Activated effector memory CD4-positive, alpha-beta T cell treated with anti-CD3 and anti-CD28 coated beads, Interleukin-2, amount 50 U/mL, for 16 hours (primary cell): ENCODE data around the gene ZNF512B.
"Not testable (repeated sequence)": the region's sequence is repeated elsewhere in the genome, so short reads cannot be mapped to it uniquely, and the experiment has no call there.

Experiments
- DNase-seq: peaks from one replicate; pipeline ENCODE4 v3.0.0-alpha.2; 2020

Gene ZNF512B

DNA sequence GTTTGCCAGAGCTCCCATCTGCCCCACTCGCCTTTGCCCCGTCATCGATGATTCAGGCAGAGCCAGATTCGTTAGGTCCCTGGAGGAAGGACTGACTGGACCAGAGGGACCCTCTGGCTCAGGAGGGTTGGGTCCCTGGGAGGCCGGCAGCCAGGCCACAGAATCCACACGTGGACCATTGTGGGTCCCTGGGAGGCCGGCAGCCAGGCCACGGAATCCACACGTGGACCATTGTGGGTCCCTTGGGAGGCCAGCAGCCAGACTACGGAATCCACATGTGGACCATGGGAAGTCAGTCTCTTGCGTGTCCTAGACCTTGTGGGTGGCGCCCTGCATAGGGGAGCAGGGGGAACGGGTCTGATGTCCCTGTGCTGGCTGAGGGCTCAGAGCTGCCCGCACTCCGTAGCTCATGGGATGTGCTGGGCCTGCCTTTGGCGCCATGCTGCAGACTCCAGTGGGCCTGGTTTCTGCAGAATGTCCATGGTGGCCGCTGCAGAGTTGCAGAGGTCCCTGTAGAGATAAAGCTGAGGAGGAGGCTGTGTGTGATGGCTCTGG is 37.0 kb downstream of the ZNF512B start:
- DNase-seq = no peak

DNA sequence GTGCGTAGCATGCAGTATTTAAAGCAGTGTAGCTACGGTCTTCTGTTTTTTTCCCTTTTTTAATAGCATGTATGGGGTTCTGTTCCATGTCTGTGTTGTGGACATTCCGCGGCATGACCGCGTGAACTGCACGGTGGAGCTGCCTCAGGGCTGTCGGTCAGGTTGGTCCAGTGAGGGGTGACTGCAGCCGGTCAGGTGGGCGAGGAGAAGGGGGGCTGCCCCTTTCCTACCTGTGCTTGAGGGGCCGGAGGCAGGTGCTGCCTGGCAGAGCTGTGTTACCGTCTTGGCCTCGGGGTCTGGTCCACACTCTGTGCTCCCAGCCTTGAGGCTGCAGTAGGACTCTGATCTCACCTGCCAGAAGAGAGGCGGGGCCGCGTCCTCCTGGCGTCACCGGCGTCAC is 38.0 kb downstream of the ZNF512B start:
- DNase-seq = no peak

DNA sequence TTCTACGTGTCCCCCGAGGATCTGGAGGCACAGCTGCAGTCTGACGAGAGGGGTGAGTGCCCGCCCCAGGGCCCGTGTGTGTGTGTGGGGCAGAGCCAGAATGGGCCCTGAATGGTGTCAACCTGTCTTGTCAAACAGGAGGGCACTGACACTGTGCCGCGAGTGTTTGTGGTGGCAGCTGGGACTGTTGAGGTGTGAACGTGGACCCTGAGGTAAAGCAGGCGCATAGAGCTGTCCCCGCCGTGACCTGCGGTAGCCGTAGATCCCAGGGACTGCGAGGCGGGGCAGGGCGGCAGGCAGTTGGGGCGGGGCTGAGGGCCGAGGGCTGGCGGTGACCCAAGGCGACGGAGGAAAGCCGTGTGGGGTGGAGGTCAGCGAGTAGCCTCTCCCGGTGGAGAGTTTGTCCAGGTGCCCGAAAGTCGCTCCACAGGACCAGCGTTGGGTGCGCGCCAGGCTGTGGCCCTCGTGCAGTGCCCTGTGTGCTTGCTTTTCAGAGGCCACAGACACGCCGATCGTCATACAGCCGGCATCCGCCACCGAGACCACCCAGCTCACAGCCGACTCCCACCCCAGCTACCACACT is 38.7 kb downstream of the ZNF512B start:
- no peak for DNase-seq

GRCh38 chr20:63929473-63929883 is 40.3 kb downstream of the ZNF512B start:
- not testable (repeated sequence) for DNase-seq

GRCh38 chr20:63929071-63929470 is 40.7 kb downstream of the ZNF512B start:
- DNase-seq = no peak

DNA sequence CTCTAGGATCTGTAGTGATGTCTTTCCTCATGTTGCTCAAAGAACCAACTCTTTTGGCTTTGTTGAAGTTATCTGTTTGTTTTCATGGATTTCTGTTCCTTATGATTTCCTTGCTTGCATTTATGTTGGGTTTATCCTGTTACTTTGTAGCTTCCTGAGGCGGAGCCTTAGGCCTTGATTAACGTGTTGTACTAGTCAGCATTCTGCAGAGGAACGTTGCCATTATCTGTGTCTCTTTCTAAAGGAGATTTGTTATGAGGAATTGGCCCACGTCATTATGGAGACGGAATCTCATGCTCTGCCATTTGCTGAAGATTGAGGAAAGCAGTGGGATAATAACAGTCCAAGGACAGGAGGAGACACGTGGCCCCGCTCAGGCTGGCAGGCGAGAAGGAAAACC is 43.4 kb downstream of the ZNF512B start:
- DNase-seq = no peak

DNA sequence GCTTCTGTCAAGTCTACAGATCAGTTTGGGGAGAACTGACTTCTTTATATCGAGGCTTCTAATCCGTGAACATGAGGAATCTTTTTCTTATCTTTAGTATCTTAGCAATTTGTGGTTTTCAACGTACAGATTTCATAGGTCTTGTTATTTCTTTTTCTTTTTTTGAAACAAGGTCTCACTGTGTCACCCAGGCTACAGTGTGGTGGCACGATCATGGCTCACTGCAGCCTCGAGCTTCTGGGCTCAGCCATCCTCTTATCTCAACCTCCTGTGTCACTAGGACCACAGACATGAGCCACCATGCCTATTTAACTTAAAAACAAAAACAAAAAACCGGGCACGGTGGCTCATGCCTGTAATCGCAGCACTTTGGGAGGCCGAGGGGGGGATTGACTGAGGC is 45.5 kb downstream of the ZNF512B start:
- DNase-seq = no peak

DNA sequence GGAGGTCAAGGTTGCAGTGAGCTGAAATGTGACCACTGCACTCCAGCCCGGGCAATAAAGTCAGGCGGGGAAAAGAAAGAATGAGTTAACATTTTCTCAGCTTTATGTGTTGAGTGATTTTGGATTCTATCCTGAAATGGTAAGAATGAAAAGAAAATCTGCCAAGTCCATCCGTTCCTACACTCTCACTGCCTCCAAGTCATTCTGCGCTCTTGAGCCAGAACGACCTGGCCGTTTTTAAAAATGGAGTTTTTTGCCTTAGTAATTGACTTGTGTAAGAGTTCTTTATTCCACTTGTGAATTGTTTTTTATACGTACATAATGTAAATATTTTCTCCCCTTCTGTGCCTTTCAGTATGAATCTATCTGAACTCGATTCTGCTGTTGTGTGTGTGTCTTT is 46.1 kb downstream of the ZNF512B start:
- DNase-seq = no peak

GRCh38 chr20:63920226-63920625 is 49.5 kb downstream of the ZNF512B start:
- DNase-seq = no peak

DNA sequence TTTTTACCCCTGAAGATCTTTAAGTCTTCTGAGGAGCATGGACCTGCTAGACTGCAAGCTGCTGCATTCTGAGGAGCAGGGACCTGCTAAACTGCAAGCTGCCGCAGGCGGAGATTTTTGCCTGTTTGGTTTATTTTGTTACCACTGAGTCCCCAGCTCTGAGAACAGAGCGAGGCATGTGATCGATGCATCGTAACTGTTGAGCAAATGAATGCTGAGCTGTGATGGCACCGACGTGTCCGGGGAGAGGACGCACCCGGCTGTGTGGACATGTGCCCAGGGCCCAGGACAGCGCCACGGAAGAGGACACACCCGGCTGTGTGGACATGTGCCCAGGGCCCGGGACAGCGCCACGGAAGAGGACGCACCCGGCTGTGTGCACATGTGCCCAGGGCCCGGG is 50.6 kb downstream of the ZNF512B start:
- DNase-seq = no peak

DNA sequence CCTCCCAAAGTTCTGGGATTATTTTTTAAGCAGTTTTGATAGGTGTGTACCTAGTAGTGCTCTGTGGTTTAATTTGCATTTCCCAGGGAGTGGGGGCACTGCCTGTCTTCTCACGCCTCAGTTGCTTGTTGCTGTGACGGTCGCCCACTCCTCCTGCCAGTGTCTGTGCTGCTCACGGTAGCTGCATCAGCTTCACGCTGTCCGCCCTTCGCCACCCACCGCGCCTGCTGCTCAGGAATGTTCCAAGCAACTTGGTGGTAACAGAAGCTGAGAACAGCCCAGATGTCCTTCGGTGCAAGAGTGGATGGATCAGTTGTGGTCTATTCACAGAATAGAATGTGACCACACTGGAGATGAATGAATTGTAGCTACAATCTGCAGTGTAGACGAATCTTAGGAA is 51.9 kb downstream of the ZNF512B start:
- DNase-seq = no peak

DNA sequence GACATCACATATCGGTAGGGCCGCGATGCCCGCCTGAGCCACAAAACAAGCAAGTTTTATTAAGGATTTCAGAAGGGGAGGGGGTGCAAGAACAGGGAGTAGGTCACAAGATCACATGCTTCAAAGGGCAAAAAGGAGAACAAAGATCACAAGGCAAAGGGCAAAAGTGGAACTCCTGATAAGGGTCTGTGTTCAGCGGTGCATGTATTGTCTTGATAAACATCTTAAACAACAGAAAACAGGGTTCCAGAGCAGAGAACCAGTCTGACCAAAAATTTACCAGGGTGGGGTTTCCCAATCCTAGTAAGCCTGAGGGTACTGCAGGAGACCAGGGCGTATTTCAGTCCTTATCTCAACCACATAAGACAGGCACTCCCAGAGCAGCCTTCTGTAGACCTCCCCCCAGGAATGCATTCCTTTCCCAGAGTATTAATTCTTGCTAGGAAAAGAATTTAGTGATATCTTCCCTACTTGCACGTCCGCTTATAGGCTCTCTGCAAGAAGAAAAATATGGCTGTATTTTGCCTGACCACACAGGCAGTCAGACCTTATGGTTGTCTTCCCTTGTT is 53.3 kb downstream of the ZNF512B start:
- DNase-seq = not testable (repeated sequence)

DNA sequence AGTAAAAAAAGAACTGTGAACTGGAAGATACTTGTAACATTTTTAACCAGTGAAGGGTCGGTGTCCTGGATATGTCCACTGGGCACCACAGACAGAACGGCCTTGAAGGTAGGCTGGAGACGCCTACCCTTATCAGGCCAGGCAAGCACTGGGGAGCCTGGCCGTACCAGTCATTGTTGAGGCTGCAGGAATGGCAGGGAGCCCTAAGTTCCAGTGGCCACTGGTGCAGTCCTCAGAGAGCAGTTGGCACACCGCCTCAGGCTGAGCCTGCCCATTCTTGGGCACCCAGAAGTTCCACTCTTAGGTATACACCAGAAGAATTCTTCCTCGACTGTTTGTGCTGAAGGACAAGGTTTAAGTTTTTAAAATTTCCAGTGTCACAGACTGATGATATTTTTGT is 54.3 kb downstream of the ZNF512B start:
- no peak for DNase-seq

DNA sequence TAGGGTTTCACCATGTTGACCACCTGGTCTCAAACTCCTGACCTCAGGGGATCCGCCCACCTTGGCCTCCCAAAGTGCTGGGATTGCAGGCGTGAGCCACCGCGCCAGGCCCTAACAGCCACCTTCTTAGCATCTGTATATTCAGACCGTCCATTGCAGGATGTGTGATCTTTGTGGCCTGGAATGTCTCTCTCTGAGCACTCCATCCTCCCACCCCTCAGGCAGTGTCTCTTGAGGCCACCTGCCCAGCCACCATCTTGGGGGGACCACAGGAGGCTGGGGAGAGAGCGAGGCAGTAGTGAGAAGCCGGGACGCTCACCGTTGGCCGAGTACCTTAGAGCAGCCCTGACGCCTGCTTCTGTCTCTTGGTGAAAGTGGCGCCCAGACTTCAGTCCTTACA is 56.0 kb downstream of the ZNF512B start:
- no peak for DNase-seq

GRCh38 chr20:63911176-63911575 is 58.6 kb downstream of the ZNF512B start:
- no peak for DNase-seq

- no peak for DNase-seq
Measured at GRCh38 chr20:63908008-63908682, 61.6 kb downstream of the ZNF512B start.
